KMS-11 (cell line): Measurements from ENCODE around the gene SLIT1.

ENCODE experiments used
- H2AFZ ChIP-seq: fragments of 200-600 bp; sonication (generic); 2 replicates; pipeline ENCODE4 v1.6.1; 2016; ENCODE audit warnings: antibody characterized with exemption, mixed run types, low read depth
- H3K27ac ChIP-seq: fragments of 200-600 bp; sonication (generic); 2 replicates; pipeline ENCODE4 v1.6.1; 2016; ENCODE audit warnings: mild to moderate bottlenecking, mixed run types
- H3K27me3 ChIP-seq: fragments of 200-600 bp; sonication (generic); 2 replicates; pipeline ENCODE4 v1.6.1; 2017; ENCODE audit warnings: mild to moderate bottlenecking, low read depth, mixed run types, moderate library complexity; ENCODE audit not compliant: insufficient read depth
- H3K36me3 ChIP-seq: fragments of 200-600 bp; sonication (generic); 2 replicates; pipeline ENCODE4 v1.6.1; 2017; ENCODE audit warnings: mild to moderate bottlenecking, mixed run types; ENCODE audit not compliant: insufficient read depth
- H3K4me1 ChIP-seq: fragments of 200-600 bp; sonication (generic); 2 replicates; pipeline ENCODE4 v1.6.1; 2016; ENCODE audit warnings: mild to moderate bottlenecking, low read depth, mixed run types; ENCODE audit not compliant: poor library complexity, severe bottlenecking
- H3K4me2 ChIP-seq: fragments of 200-600 bp; sonication (generic); 2 replicates; pipeline ENCODE4 v1.7.0; 2016; ENCODE audit warnings: mild to moderate bottlenecking, mixed run types
- H3K4me3 ChIP-seq: fragments of 200-600 bp; sonication (generic); IDR thresholded peaks from 2 replicates; pipeline ENCODE4 v1.6.1; 2017; ENCODE audit warnings: low read depth, low read length, mixed read lengths; ENCODE audit not compliant: insufficient read depth
- H3K79me2 ChIP-seq: fragments of 200-600 bp; sonication (generic); 2 replicates; pipeline ENCODE4 v1.6.1; 2016; ENCODE audit warnings: low read depth, mixed run types; ENCODE audit not compliant: insufficient read depth
- H3K9ac ChIP-seq: fragments of 200-600 bp; sonication (generic); 2 replicates; pipeline ENCODE4 v1.6.1; 2016; ENCODE audit warnings: mild to moderate bottlenecking, mixed run types
- H4K20me1 ChIP-seq: fragments of 200-600 bp; sonication (generic); 2 replicates; pipeline ENCODE4 v1.6.1; 2016; ENCODE audit warnings: mild to moderate bottlenecking, mixed run types; ENCODE audit not compliant: insufficient read depth
- TF ChIP-seq, protein P1 (sequence below): fragments of 200-600 bp; sonication (generic); conservative IDR thresholded peaks from 2 replicates; pipeline ENCODE4 v1.6.1; 2017; ENCODE audit warnings: low read depth, mild to moderate bottlenecking, antibody characterized with exemption, low read length, moderate library complexity, mixed read lengths

SLIT1 gene

DNA sequence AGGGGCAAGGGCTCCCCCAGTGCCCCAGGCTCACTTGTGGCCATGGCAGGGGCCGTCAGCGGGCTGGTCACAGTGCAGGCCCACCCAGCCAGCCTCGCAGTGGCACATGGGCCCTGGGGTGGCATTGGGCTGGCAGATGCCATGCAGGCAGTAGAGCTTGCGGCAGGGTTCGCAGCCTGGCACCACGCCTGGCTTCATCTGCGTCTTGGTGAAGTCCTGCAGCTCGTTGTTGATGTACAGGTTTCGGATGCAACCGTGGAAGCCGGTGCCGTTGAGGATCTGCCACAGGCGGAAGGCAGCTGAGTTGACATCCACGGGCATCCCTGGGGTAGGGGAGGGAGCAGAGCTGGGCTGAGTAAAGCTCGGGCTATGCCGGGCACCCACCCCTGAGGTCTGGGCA lies 183.1 kb downstream of the SLIT1 start:
- H3K27ac ChIP-seq, result no peak overlapping the region
- H3K4me2 ChIP-seq, result no peak overlapping the region
- H2AFZ ChIP-seq, result no peak overlapping the region
- H3K9ac ChIP-seq, result no peak overlapping the region
- no peaks in the 10 kb centered on the region for H3K36me3 ChIP-seq
- H3K4me1 ChIP-seq, result no peaks in the 10 kb centered on the region
- no peak overlapping the region for H3K4me3 ChIP-seq
- H4K20me1 ChIP-seq, result no peaks in the 10 kb centered on the region
- H3K79me2 ChIP-seq, result no peaks in the 10 kb centered on the region
- TF ChIP-seq, protein P1, sequence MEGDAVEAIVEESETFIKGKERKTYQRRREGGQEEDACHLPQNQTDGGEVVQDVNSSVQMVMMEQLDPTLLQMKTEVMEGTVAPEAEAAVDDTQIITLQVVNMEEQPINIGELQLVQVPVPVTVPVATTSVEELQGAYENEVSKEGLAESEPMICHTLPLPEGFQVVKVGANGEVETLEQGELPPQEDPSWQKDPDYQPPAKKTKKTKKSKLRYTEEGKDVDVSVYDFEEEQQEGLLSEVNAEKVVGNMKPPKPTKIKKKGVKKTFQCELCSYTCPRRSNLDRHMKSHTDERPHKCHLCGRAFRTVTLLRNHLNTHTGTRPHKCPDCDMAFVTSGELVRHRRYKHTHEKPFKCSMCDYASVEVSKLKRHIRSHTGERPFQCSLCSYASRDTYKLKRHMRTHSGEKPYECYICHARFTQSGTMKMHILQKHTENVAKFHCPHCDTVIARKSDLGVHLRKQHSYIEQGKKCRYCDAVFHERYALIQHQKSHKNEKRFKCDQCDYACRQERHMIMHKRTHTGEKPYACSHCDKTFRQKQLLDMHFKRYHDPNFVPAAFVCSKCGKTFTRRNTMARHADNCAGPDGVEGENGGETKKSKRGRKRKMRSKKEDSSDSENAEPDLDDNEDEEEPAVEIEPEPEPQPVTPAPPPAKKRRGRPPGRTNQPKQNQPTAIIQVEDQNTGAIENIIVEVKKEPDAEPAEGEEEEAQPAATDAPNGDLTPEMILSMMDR, result no peak
- no peaks in the 10 kb centered on the region for H3K27me3 ChIP-seq

DNA sequence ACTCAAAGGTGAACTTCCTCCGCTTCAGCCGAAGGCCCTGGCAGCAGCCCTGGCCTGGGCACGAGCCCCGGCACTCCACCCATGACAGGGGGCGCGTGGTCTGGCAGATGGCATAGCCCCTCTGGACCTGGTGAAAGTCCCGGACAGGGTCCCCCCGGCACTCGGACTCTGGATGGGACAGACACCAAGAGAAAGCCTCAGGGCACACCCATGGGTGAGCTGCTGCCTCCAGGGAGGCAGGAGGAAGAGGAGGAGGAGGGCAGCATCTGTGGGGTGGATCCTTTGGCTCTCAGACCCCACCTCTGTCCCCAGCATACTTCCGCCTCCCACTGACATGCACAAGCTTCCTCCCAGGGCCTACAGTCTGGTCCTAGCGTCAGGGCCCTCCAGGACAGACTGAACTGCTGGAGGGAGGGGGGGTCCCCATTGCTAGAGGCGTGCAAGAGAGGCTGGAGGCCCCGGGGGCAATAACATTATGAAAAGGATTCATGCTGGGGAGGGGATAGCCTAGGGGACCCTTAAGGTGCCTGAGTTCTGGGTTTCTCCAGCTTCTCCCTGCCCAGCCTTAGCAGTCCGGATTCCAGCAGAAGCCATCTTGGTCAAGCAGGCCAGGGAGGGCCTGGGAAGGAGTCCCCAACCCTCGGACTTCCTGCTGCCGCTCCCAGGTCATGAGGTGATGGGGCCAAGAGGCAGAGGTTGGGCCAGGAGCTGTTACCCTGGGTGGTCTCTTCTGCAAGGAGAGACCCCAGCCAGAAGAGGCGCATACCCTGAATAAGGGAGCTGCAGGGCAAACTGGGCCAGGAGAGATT lies 184.4 kb downstream of the SLIT1 start:
- H3K27ac ChIP-seq, result no peak overlapping the region
- no peak overlapping the region for H3K9ac ChIP-seq
- H3K27me3 ChIP-seq, result no peaks in the 10 kb centered on the region
- no peak overlapping the region for H3K4me3 ChIP-seq
- H2AFZ ChIP-seq, result no peak overlapping the region
- no peak overlapping the region for H3K4me2 ChIP-seq
- no peaks in the 10 kb centered on the region for H4K20me1 ChIP-seq
- no peaks in the 10 kb centered on the region for H3K36me3 ChIP-seq
- TF ChIP-seq, protein P1, result no peak
- no peaks in the 10 kb centered on the region for H3K79me2 ChIP-seq
- H3K4me1 ChIP-seq, result no peaks in the 10 kb centered on the region

DNA sequence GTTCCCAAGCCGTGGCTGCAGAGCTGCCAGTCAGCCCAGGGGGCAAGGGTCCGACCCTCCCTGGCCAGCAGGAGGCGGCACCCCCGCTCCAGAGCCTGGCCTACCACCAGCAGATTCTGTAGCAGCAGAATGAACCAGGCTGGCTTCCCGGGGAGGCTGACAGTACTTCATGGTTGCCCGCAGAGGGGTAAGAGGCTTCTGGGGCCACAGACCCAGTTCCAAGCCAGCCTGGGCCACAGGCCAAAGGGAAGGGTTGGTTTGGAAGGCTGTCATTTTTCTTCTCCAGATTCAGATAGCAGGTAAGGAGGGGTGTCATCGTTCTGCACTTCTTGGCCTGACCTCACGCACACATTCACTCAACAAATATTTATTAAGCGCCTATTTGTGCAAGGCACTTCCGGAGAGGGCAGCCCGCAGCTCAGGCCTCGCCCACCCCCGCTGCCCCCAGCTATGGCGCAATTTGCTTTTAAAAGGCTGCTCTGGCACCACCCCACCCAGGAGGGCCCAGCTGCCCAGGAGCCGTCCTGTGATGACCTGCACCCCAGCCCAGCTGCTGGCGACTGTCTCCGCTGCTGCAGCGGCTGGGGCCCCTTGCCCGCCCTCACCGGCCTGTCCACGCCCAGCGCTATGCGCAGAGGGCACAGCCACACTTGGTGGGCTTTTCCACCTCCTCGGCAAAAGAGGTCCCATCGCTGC lies 185.1 kb downstream of the SLIT1 start:
- Histone ChIP-seq H4K20me1 (no peaks in the 10 kb centered on the region), H3K4me2 (no peak overlapping the region)

DNA sequence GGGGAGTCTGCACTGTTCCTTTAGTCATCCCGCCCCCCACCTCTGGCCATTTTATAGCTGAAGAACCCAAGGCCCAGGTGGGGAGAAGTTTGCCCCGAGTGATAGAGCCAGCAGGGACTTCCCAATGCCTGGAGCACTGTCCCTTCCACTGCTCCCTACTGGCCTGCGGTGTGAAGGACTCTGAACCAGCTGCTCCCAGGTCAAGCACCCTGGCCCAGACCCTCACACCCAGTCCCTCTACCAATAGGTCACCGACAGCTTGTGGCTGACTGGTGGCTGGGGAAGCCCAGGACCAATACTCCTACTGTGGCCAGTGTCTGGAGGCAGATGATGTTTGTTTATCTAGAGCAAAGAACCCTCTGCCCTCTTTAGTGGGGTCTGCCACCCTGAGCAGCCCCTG lies 185.8 kb downstream of the SLIT1 start:
- Histone ChIP-seq H3K4me3 (no peak overlapping the region), H3K79me2 (no peaks in the 10 kb centered on the region), H3K36me3 (no peaks in the 10 kb centered on the region), H3K27me3 (no peaks in the 10 kb centered on the region), H3K9ac (no peak overlapping the region), H4K20me1 (no peaks in the 10 kb centered on the region), H3K4me2 (no peak overlapping the region), H3K27ac (no peak overlapping the region), H2AFZ (no peak overlapping the region), H3K4me1 (no peaks in the 10 kb centered on the region)
- TF ChIP-seq, protein P1, result no peak

More for the DNA sequence above, 185.1 kb downstream of the SLIT1 start:
- TF ChIP-seq, protein P1, result no peak
- Histone ChIP-seq H3K27me3 (no peaks in the 10 kb centered on the region), H3K36me3 (no peaks in the 10 kb centered on the region), H3K27ac (no peak overlapping the region), H3K4me3 (no peak overlapping the region), H2AFZ (no peak overlapping the region), H3K79me2 (no peaks in the 10 kb centered on the region), H3K4me1 (no peaks in the 10 kb centered on the region), H3K9ac (no peak overlapping the region)
